A673 (cell line): ENCODE results near the gene BASP1. TPM values are rescaled to one million over a fixed set of nuclear protein-coding genes. Genes with fewer than 3 reads are reported as not detected.

ENCODE experiments used
- BruUV-seq: library from RNA; stranded (reverse); fragments of 400-500 nt; replicated peaks from 2 replicates; lab custom pipeline; 2021; lab: Mats Ljungman, UMichigan
- CTCF ChIA-PET: fragments of 300-600 bp; sonication (Branson Sonifier 250); formaldehyde crosslinking; loops from one replicate; lab custom pipeline; 2022; ENCODE audit warnings: antibody characterized with exemption; lab: Charles Lee
- POLR2A ChIA-PET: fragments of 300-600 bp; sonication (Branson Sonifier 250); formaldehyde crosslinking; loops from one replicate; lab custom pipeline; 2022; ENCODE audit warnings: antibody characterized with exemption; ENCODE audit not compliant: low non-redundant PET; lab: Charles Lee
- DNase-seq: peaks from one replicate; pipeline ENCODE4 v3.0.0-alpha.2; 2015; ENCODE audit warnings: low spot score
- H3K27ac ChIP-seq: fragments of 200-600 bp; sonication (generic); 2 replicates; pipeline ENCODE4 v1.5.1; 2016; ENCODE audit warnings: mixed run types, low read depth, mild to moderate bottlenecking, mixed read lengths, antibody characterized with exemption, low read length; ENCODE audit not compliant: poor library complexity, severe bottlenecking
- H3K27me3 ChIP-seq: fragments of 200-600 bp; sonication (generic); replicated peaks from 2 replicates; pipeline ENCODE4 v1.6.1; 2017; ENCODE audit warnings: mixed run types, low read depth, mild to moderate bottlenecking, mixed read lengths, antibody characterized with exemption, low read length; ENCODE audit not compliant: insufficient read depth, poor library complexity
- H3K36me3 ChIP-seq: fragments of 200-600 bp; sonication (generic); 2 replicates; pipeline ENCODE4 v1.6.1; 2016; ENCODE audit warnings: mixed run types, mild to moderate bottlenecking, mixed read lengths, antibody characterized with exemption, low read length; ENCODE audit not compliant: insufficient read depth, poor library complexity, severe bottlenecking
- H3K4me1 ChIP-seq: fragments of 200-600 bp; sonication (generic); 2 replicates; pipeline ENCODE4 v1.6.1; 2017; ENCODE audit warnings: mixed run types, mild to moderate bottlenecking, mixed read lengths, antibody characterized with exemption, low read length; ENCODE audit not compliant: insufficient read depth, poor library complexity, severe bottlenecking
- H3K4me3 ChIP-seq: fragments of 200-600 bp; sonication (generic); 2 replicates; pipeline ENCODE4 v1.5.1; 2016; ENCODE audit warnings: low read depth, mixed run types, mild to moderate bottlenecking, mixed read lengths, low read length; ENCODE audit not compliant: poor library complexity, severe bottlenecking
- H3K9me3 ChIP-seq: fragments of 200-600 bp; sonication (generic); 2 replicates; pipeline ENCODE4 v1.6.1; 2016; ENCODE audit warnings: mixed run types, low read depth, mild to moderate bottlenecking, mixed read lengths, antibody characterized with exemption, low read length; ENCODE audit not compliant: poor library complexity, severe bottlenecking
- EZH2 ChIP-seq: fragments of 200-600 bp; sonication (generic); IDR thresholded peaks from 2 replicates; pipeline ENCODE4 v1.6.1; 2017; ENCODE audit warnings: borderline replicate concordance, low read depth, mild to moderate bottlenecking, mixed read lengths, antibody characterized with exemption, low read length; ENCODE audit not compliant: poor library complexity, severe bottlenecking
- intact Hi-C: fragments of 100-400 bp; cut with micrococcal nuclease; formaldehyde crosslinking; loops from one replicate; pipeline ENCODE4 v1.10.0; 2022; ENCODE audit not compliant: unreplicated experiment
- total RNA-seq: library from RNA; stranded (reverse); gene quantifications from 2 replicates; pipeline ENCODE4 v1.2.3, GENCODE V29; 2021
- TF ChIP-seq, protein P1 (sequence below): fragments of 300-800, 200-600 bp; sonication (generic); conservative IDR thresholded peaks from 2 replicates; pipeline ENCODE4 v1.5.1; 2017; ENCODE audit warnings: low read depth, mild to moderate bottlenecking, antibody characterized with exemption, low read length, moderate library complexity, mixed read lengths

BASP1 gene
- total RNA-seq, 1 experiment from 2014 or later, result 394 TPM

DNA sequence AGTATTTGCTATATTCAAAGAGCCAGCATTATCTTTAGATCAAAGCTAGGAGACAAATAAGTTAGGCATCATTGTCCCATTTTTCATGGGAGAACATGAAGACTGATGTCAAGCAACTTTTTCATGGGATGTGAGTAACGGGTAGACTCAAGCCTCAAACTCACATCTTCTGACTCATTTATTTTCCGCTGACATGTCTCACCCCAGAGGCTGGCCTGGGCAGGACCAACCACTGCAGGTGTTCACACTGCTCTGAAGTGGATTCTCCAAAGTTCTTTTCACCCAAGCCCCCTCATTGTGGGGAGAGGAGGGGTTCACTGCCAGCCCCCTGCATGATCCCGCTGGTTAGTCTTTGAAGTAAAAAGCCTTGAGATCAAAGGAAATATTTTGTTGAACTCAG, 34.9 kb upstream of the BASP1 start:
- CTCF ChIA-PET, result no interaction called here

DNA sequence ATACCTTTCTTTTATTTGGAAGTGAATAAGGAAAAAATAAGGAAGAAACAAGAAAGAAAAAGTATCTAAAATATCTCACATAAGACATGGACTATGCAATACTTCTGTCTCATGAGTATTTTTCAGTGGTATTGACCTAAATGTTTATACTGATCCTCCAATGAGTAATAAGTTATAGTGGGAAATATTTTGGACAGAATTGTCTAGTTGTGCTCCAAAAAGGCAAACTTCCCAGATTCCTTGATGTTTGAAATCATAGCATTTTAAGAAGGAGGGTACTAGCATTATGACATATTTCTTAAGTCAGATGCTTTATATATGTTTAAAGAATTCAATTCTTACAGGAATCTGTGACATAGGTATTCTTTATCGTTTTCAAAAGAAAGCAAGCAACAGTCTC, 34.5 kb upstream of the BASP1 start:
- Histone ChIP-seq H3K9me3 (no peaks in the 10 kb centered on the region), H3K27ac (no peak overlapping the region), H3K4me1 (peaks cover 7% of the 10 kb centered on the region), H3K4me3 (no peak overlapping the region), H3K27me3 (no peaks in the 10 kb centered on the region), H3K36me3 (no peaks in the 10 kb centered on the region)
- DNase-seq, result no peak
- intact Hi-C loops, result no loop called here
- BruUV-seq, result no TSS peak
- no peak for TF ChIP-seq EZH2
- TF ChIP-seq, protein P1, sequence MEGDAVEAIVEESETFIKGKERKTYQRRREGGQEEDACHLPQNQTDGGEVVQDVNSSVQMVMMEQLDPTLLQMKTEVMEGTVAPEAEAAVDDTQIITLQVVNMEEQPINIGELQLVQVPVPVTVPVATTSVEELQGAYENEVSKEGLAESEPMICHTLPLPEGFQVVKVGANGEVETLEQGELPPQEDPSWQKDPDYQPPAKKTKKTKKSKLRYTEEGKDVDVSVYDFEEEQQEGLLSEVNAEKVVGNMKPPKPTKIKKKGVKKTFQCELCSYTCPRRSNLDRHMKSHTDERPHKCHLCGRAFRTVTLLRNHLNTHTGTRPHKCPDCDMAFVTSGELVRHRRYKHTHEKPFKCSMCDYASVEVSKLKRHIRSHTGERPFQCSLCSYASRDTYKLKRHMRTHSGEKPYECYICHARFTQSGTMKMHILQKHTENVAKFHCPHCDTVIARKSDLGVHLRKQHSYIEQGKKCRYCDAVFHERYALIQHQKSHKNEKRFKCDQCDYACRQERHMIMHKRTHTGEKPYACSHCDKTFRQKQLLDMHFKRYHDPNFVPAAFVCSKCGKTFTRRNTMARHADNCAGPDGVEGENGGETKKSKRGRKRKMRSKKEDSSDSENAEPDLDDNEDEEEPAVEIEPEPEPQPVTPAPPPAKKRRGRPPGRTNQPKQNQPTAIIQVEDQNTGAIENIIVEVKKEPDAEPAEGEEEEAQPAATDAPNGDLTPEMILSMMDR, result no peak
- ChIA-PET CTCF (no interaction called here), POLR2A (no interaction called here)

More for the DNA sequence above, 34.9 kb upstream of the BASP1 start:
- Histone ChIP-seq H3K27ac (no peak overlapping the region), H3K4me3 (no peak overlapping the region), H3K9me3 (no peaks in the 10 kb centered on the region), H3K27me3 (no peaks in the 10 kb centered on the region), H3K4me1 (peaks cover 7% of the 10 kb centered on the region), H3K36me3 (no peaks in the 10 kb centered on the region)
- intact Hi-C loops, result no loop called here
- no TSS peak for BruUV-seq
- TF ChIP-seq, protein P1, result no peak
- no peak for TF ChIP-seq EZH2
- POLR2A ChIA-PET, result no interaction called here
- DNase-seq, result no peak

GRCh38 chr5:17183831-17184230, 33.6 kb upstream of the BASP1 start:
- POLR2A ChIA-PET, result no interaction called here
- Histone ChIP-seq H3K4me1 (peaks cover 7% of the 10 kb centered on the region), H3K4me3 (no peak overlapping the region), H3K9me3 (no peaks in the 10 kb centered on the region), H3K36me3 (peaks cover 3% of the 10 kb centered on the region), H3K27me3 (no peaks in the 10 kb centered on the region), H3K27ac (no peak overlapping the region)
- CTCF ChIA-PET, result no interaction called here
- DNase-seq, result no peak
- TF ChIP-seq, protein P1, result no peak
- TF ChIP-seq EZH2, result no peak
- intact Hi-C loops, result no loop called here
- no TSS peak for BruUV-seq
